H9 (cell line): ENCODE data around the gene BEST4. TPM values are rescaled to one million over a fixed set of nuclear protein-coding genes. Genes with fewer than 3 reads are reported as not detected.

ENCODE experiments used
- DNase-seq: peaks from one replicate; pipeline ENCODE4 v3.0.0-alpha.2; 2017
- H2AFZ ChIP-seq: one replicate; pipeline ENCODE4 v1.6.1; 2013; ENCODE audit warnings: mild to moderate bottlenecking, low read length, control low read depth, moderate library complexity
- H2AK5ac ChIP-seq: 2 replicates; pipeline ENCODE4 v1.6.1; 2013; ENCODE audit warnings: low read length, control low read depth, mixed read lengths; ENCODE audit not compliant: insufficient read length
- H2BK120ac ChIP-seq: one replicate; pipeline ENCODE4 v1.6.1; 2013; ENCODE audit warnings: low read depth, mild to moderate bottlenecking, low read length, control low read depth, inconsistent platforms; ENCODE audit not compliant: poor library complexity, severe bottlenecking
- H2BK12ac ChIP-seq: 2 replicates; pipeline ENCODE4 v1.6.1; 2013; ENCODE audit warnings: low read length, control low read depth, mixed read lengths, low read depth; ENCODE audit not compliant: insufficient read length
- H2BK15ac ChIP-seq: 2 replicates; pipeline ENCODE4 v1.6.1; 2013; ENCODE audit warnings: low read depth, low read length, control low read depth
- H2BK20ac ChIP-seq: one replicate; pipeline ENCODE4 v1.6.1; 2013; ENCODE audit warnings: low read depth, mild to moderate bottlenecking, low read length, control low read depth, inconsistent platforms; ENCODE audit not compliant: poor library complexity, severe bottlenecking
- H2BK5ac ChIP-seq: 2 replicates; pipeline ENCODE4 v1.6.1; 2013; ENCODE audit warnings: low read length, control low read depth, mixed read lengths; ENCODE audit not compliant: insufficient read length
- H3K14ac ChIP-seq: 2 replicates; pipeline ENCODE4 v1.6.1; 2013; ENCODE audit warnings: low read length, control low read depth; ENCODE audit not compliant: insufficient read depth
- H3K18ac ChIP-seq: 2 replicates; pipeline ENCODE4 v1.6.1; 2013; ENCODE audit warnings: low read depth, mild to moderate bottlenecking, mixed read lengths, low read length, control low read depth; ENCODE audit not compliant: insufficient read length
- H3K23ac ChIP-seq: 2 replicates; pipeline ENCODE4 v1.6.1; 2013; ENCODE audit warnings: low read length, control low read depth, mixed read lengths, low read depth; ENCODE audit not compliant: insufficient read length
- H3K23me2 ChIP-seq: 2 replicates; pipeline ENCODE4 v1.6.1; 2013; ENCODE audit warnings: low read depth, mild to moderate bottlenecking, mixed read lengths, low read length, control low read depth; ENCODE audit not compliant: insufficient read length, poor library complexity, severe bottlenecking
- H3K27ac ChIP-seq: 2 replicates; pipeline ENCODE4 v1.5.1; 2013; ENCODE audit warnings: low read length, control low read depth, mixed read lengths, low read depth; ENCODE audit not compliant: insufficient read length
- H3K27me3 ChIP-seq: 2 replicates; pipeline ENCODE4 v1.6.1; 2013; ENCODE audit warnings: low read length, control low read depth, inconsistent platforms; ENCODE audit not compliant: insufficient read depth
- H3K4ac ChIP-seq: 2 replicates; pipeline ENCODE4 v1.6.1; 2013; ENCODE audit warnings: low read depth, mild to moderate bottlenecking, control low read depth, inconsistent platforms, low read length, moderate library complexity
- H3K4me1 ChIP-seq: 2 replicates; pipeline ENCODE4 v1.6.1; 2013; ENCODE audit warnings: low read length, control low read depth, inconsistent platforms; ENCODE audit not compliant: insufficient read depth
- H3K4me2 ChIP-seq: 2 replicates; pipeline ENCODE4 v1.6.1; 2013; ENCODE audit warnings: low read length, control low read depth, mixed read lengths; ENCODE audit not compliant: insufficient read length, insufficient read depth
- H3K56ac ChIP-seq: 2 replicates; pipeline ENCODE4 v1.6.1; 2013; ENCODE audit warnings: low read depth, mild to moderate bottlenecking, mixed read lengths, low read length, control low read depth; ENCODE audit not compliant: insufficient read length
- H3K79me1 ChIP-seq: 2 replicates; pipeline ENCODE4 v1.6.1; 2013; ENCODE audit warnings: low read depth, mild to moderate bottlenecking, moderate library complexity, low read length, control low read depth, inconsistent platforms; ENCODE audit not compliant: insufficient read depth, poor library complexity, severe bottlenecking
- H3K79me2 ChIP-seq: 2 replicates; pipeline ENCODE4 v1.6.1; 2013; ENCODE audit warnings: low read length, control low read depth, inconsistent platforms; ENCODE audit not compliant: insufficient read depth
- H3K9ac ChIP-seq: 2 replicates; pipeline ENCODE4 v1.6.1; 2013; ENCODE audit warnings: low read length, control low read depth, mixed read lengths; ENCODE audit not compliant: insufficient read length; ENCODE audit errors: extremely low read depth
- H3K9me3 ChIP-seq: one replicate; pipeline ENCODE4 v1.6.1; 2013; ENCODE audit warnings: low read depth, low read length, inconsistent platforms; ENCODE audit not compliant: control insufficient read depth
- H3T11ph ChIP-seq: one replicate; pipeline ENCODE4 v1.6.1; 2013; ENCODE audit warnings: mild to moderate bottlenecking, low read length, control low read depth, inconsistent platforms
- H4K20me1 ChIP-seq: one replicate; pipeline ENCODE4 v1.6.1; 2013; ENCODE audit not compliant: control insufficient read depth, insufficient read length, insufficient read depth
- H4K5ac ChIP-seq: 2 replicates; pipeline ENCODE4 v1.6.1; 2013; ENCODE audit warnings: low read depth, mild to moderate bottlenecking, mixed read lengths, low read length, control low read depth; ENCODE audit not compliant: insufficient read length
- H4K8ac ChIP-seq: replicated peaks from 2 replicates; pipeline ENCODE4 v1.6.1; 2013; ENCODE audit warnings: low read length, control low read depth, mixed read lengths, low read depth; ENCODE audit not compliant: insufficient read length
- H4K91ac ChIP-seq: 2 replicates; pipeline ENCODE4 v1.6.1; 2013; ENCODE audit warnings: low read depth, mild to moderate bottlenecking, moderate library complexity, mixed read lengths, low read length, control low read depth; ENCODE audit not compliant: insufficient read length
- H3K27ac Mint-ChIP-seq, 3 experiments: 2 replicates in 2 of 3; 3 replicates in 1 of 3; pipeline ENCODE4 v1.8.0; 2020 to 2021; ENCODE audit warnings: mixed read lengths in 3 of 3, mild to moderate bottlenecking in 1 of 3, moderate library complexity in 1 of 3
- H3K27me3 Mint-ChIP-seq: 2 replicates; pipeline ENCODE4 v1.8.0; 2021; ENCODE audit warnings: low read depth, mild to moderate bottlenecking, moderate library complexity, mixed read lengths
- H3K36me3 Mint-ChIP-seq, 3 experiments: 2 replicates in 2 of 3; 3 replicates in 1 of 3; pipeline ENCODE4 v1.8.0; 2020 to 2021; ENCODE audit warnings: low read depth in 3 of 3, mixed read lengths in 3 of 3; ENCODE audit not compliant: insufficient read depth in 1 of 3
- H3K4me1 Mint-ChIP-seq, 2 experiments: 2 replicates each; pipeline ENCODE4 v1.8.0; 2020; ENCODE audit warnings: mixed read lengths in 2 of 2
- H3K4me3 Mint-ChIP-seq, 2 experiments: 2 replicates in 1 of 2; 3 replicates in 1 of 2; pipeline ENCODE4 v1.8.0; 2020 to 2021; ENCODE audit warnings: mild to moderate bottlenecking in 2 of 2, mixed read lengths in 2 of 2, moderate library complexity in 1 of 2
- H3K9me3 Mint-ChIP-seq, 2 experiments: 2 replicates in 1 of 2; 3 replicates in 1 of 2; pipeline ENCODE4 v1.8.0; 2020; ENCODE audit warnings: mild to moderate bottlenecking in 2 of 2, mixed read lengths in 2 of 2, moderate library complexity in 1 of 2
- CTCF ChIP-seq: fragments of 200-600 bp; sonication (generic); conservative IDR thresholded peaks from 3 replicates; pipeline ENCODE4 v1.8.0; 2021; ENCODE audit warnings: antibody characterized with exemption, mild to moderate bottlenecking
- WGBS: extraction: QIAGEN DNeasy Blood & Tissue Kit; methylation state at CpG from one replicate; pipeline ENCODE4 v1.1.7; 2013; ENCODE audit warnings: missing lambda C conversion rate, low lambda C conversion rate, mixed read lengths; ENCODE audit not compliant: insufficient read length; ENCODE audit errors: extremely low coverage; 5-methylcytosine and 5-hydroxymethylcytosine counted together
- total RNA-seq: library from RNA; stranded (reverse); gene quantifications from 2 replicates; pipeline ENCODE4 v1.2.1, GENCODE V29; 2021

Gene BEST4
- total RNA-seq, 1 experiment from 2014 or later: 1.1 TPM

GRCh38 chr1:44786138-44786840, 1.7 kb downstream of the BEST4 start:
- Histone ChIP-seq H2BK20ac (no peak overlapping the region), H3K18ac (peak overlapping the region; percentile 58), H3K27me3 (no peaks in the 10 kb centered on the region), H3K14ac (peak overlapping the region; percentile 59), H3K27ac (no peak overlapping the region), H2BK12ac (no peak overlapping the region), H3K4ac (no peak overlapping the region), H3K79me1 (no peaks in the 10 kb centered on the region), H3K56ac (no peak overlapping the region), H3K9ac (peak overlapping the region; percentile 20), H3K79me2 (no peaks in the 10 kb centered on the region), H3K9me3 (no peaks in the 10 kb centered on the region), H3K23me2 (peaks cover 9% of the 10 kb centered on the region), H2AK5ac (no peak overlapping the region), H2BK5ac (no peak overlapping the region), H2BK120ac (no peak overlapping the region), H3K4me1 (no peaks in the 10 kb centered on the region), H3T11ph (no peak overlapping the region), H4K91ac (no peak overlapping the region), H2BK15ac (no peak overlapping the region), H4K5ac (no peak overlapping the region), H3K23ac (no peak overlapping the region), H2AFZ (no peak overlapping the region), H4K8ac (no peak overlapping the region), H3K4me2 (peak overlapping the region; percentile 51), H4K20me1 (no peaks in the 10 kb centered on the region)
- peaks cover 26 to 36% of the 10 kb centered on the region in 2 experiments for H3K4me1 Mint-ChIP-seq
- H3K9me3 Mint-ChIP-seq: no peaks in the 10 kb centered on the region; a peak in 1 of 5 replicates
- DNase-seq: peak; percentile 88
- no CpG with 5 or more reads among the region's 49 CpGs for WGBS
- peak; percentile 100 for TF ChIP-seq CTCF
- H3K27me3 Mint-ChIP-seq: peaks cover 12% of the 10 kb centered on the region
- peak overlapping the region; percentile 56 to 76 for H3K4me3 Mint-ChIP-seq
- peaks cover 0 to 12% (median 5%) of the 10 kb centered on the region in 3 experiments; a peak in 5 of 7 replicates for H3K36me3 Mint-ChIP-seq
- no peak overlapping the region; a peak in 1 of 7 replicates for H3K27ac Mint-ChIP-seq
